Subcutaneous adipose tissue (tissue), 4 donors: ENCODE data around the gene ADAM19. TPM values are rescaled to one million over a fixed set of nuclear protein-coding genes. Genes with fewer than 3 reads are reported as not detected.

ENCODE experiments used
- CTCF ChIP-seq: fragments of 450-650 bp; IDR thresholded peaks from one replicate; pipeline ENCODE4 v1.5.1; 2016; ENCODE audit warnings: low read depth, mild to moderate bottlenecking, control low read depth, antibody characterized with exemption, moderate library complexity
- total RNA-seq, 4 donors: library from RNA; depleted of rRNA; stranded (reverse); fragments of >200 nt; gene quantifications; one replicate each; pipeline ENCODE4 v1.1.0, GENCODE V29; 2016

The ADAM19 gene
- total RNA-seq, 4 donors from 2014 or later, result 1.4 to 2.9 (median 2.2) TPM

DNA sequence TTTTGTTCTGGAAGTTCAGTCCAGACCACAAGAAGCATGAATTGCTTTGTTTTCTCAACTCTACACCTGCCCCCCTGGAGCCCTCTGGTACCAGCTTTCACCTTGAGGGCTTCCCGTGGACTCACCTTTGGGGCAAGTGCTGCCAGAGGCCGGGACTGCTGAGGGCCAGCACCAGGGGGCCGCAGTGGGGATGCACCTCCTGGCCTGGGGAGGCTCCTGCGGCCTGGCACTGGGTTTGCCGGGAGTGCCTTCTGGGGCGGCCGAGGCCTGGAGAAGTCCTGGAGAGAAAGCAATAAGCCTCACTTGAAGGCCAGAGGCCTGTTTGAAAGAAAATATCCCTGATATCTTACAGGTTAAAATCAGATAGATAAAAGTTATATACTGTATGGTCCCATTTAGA is 93.9 kb downstream of the ADAM19 start:
- no peak for TF ChIP-seq CTCF

GRCh38 chr5:157481265-157481664 is 94.3 kb downstream of the ADAM19 start:
- TF ChIP-seq CTCF, result no peak

- no peak for TF ChIP-seq CTCF
Observed at GRCh38 chr5:157479612-157480510, 95.7 kb downstream of the ADAM19 start.

DNA sequence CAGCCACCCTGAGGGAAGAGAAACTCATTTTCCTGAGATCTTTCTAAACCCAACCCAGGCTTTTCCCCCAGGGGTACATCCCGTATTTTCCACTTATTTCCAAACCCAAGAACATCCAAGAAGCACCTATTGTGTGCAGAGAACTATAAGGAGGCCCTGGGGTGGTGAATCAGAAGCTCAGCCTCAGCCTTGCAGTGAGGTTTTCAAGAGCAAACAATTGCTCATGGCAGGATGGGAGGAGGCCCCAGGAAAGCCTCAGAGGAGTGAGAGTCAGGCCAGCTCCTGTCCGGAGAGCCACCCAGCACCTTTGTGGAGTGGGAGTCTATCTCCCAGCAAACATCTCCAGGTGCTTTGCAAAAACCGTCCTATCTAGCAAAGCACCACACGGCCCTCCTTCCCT is 96.4 kb downstream of the ADAM19 start:
- no peak for TF ChIP-seq CTCF

DNA sequence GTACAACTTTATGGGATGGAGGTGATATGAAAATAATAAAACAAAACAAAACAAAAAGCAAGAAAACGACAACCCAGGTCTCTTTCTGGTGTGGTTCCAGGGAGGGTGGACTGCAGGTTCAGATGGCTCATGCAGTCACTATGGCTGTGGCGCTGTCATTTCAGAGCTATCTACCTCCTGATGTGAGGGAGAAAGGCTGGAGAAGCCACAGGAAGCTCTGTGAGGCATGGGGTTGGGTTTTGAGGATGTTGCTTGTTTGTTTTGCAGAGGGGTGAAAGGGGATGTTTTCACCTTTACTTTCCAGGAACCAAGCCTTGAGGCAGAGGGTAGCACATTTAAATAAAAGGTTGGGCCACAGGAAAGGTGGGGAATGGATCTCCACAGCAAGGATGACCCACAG is 96.8 kb downstream of the ADAM19 start:
- TF ChIP-seq CTCF, result no peak

DNA sequence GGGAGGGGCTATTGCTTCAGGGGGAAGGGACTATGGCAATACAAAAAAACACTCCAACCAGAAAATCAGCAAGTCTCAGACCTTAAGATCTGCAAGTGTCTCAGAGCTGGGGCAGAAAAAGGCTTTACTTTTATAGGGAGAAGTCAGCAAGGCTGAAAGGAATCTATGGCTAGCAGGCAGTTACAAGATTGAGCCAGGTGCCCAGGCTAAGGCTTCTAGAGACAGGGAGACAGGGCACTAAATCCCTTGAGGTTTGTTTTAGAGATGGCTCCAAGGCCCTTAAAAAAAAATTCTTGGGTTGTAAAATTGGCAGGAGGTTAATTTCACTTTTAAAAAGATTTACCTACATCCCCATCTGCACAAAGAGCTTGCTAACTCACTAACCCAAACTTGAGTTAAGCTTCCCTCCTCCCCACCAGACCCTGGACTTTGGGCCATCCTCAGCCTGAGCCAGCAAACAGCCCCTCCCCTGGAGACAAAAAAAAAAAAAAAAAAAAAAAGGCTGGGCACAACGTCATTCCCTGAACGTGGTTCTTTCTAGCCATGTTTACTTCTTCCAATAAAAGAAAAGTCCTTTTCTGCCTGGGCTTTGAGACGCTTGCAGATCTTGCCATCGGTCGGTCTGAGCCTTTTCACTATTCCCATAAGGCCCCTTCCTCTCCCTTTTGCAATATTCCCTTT is 97.6 kb downstream of the ADAM19 start:
- TF ChIP-seq CTCF, result no peak

- TF ChIP-seq CTCF, result no peak
Observed at GRCh38 chr5:157476702-157477408, 98.7 kb downstream of the ADAM19 start.
